ENCODE data around the gene SH3RF3.

DNA sequence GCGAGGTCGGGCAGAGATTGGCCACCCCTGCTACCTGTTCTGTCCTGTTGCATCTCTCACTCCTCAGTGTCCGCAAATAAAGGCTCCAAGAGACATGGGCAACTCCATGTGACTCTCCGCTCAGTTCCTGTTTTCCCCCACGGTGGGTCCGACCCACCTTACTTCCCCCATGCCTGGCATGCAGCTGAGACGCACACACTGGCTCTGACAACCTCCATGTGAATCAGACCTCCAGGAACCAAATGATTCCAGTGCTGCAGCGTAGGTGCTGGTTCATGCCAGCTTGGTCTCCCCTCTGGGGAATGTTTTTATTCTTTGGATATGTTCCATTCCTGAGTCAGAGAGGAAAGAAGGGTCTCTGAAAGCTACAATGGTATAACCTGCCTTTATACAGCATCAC lies 221.5 kb downstream of the SH3RF3 start:
- TF ChIP-seq POLR2A (IDR thresholded peaks at IDR 0.05), result no peak
- TF ChIP-seq, protein P1, sequence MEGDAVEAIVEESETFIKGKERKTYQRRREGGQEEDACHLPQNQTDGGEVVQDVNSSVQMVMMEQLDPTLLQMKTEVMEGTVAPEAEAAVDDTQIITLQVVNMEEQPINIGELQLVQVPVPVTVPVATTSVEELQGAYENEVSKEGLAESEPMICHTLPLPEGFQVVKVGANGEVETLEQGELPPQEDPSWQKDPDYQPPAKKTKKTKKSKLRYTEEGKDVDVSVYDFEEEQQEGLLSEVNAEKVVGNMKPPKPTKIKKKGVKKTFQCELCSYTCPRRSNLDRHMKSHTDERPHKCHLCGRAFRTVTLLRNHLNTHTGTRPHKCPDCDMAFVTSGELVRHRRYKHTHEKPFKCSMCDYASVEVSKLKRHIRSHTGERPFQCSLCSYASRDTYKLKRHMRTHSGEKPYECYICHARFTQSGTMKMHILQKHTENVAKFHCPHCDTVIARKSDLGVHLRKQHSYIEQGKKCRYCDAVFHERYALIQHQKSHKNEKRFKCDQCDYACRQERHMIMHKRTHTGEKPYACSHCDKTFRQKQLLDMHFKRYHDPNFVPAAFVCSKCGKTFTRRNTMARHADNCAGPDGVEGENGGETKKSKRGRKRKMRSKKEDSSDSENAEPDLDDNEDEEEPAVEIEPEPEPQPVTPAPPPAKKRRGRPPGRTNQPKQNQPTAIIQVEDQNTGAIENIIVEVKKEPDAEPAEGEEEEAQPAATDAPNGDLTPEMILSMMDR (IDR thresholded peaks at IDR 0.05 in 4 of 5, conservative IDR thresholded peaks at IDR 0.05 in 1 of 5), result no peak
